GM12878 (cell line): ENCODE results near the gene DPEP1. TPM values are rescaled to one million over a fixed set of nuclear protein-coding genes. Genes with fewer than 3 reads are reported as not detected.

Experiments
- ATAC-seq: fragments of 200-7000 bp; cut with Tn5 transposase; 3 replicates; pipeline ENCODE4 v1.9.1; 2020; ENCODE audit warnings: mild to moderate bottlenecking, moderate library complexity
- BruUV-seq: library from RNA; stranded (reverse); fragments of 400-500 nt; replicated peaks from 2 replicates; lab custom pipeline; 2021; lab: Mats Ljungman, UMichigan
- CTCF ChIA-PET: fragments of 300-600 bp; sonication (Branson Sonifier 250); formaldehyde crosslinking; extraction: SDS; loops from one replicate; lab custom pipeline; 2021; ENCODE audit warnings: inconsistent platforms; lab: Yijun Ruan, JAX
- POLR2A ChIA-PET: fragments of 350-600 bp; formaldehyde crosslinking; extraction: SDS; loops from one replicate; lab custom pipeline; 2021; ENCODE audit warnings: inconsistent platforms; lab: Charles Lee
- RAD21 ChIA-PET: fragments of 300-600 bp; sonication (Branson Sonifier 250); formaldehyde crosslinking; loops from one replicate; lab custom pipeline; 2023; ENCODE audit warnings: antibody characterized with exemption; ENCODE audit not compliant: unreplicated experiment; lab: Charles Lee
- SMC1A ChIA-PET: fragments of 300-600 bp; sonication (Branson Sonifier 250); formaldehyde crosslinking; loops from one replicate; lab custom pipeline; 2023; ENCODE audit not compliant: unreplicated experiment, uncharacterized antibody; lab: Charles Lee
- DNase-seq: peaks from one replicate; pipeline ENCODE4 v3.0.0-alpha.2; 2011; ENCODE audit warnings: low read depth, low spot score
- FAIRE-seq: peaks from 3 replicates; lab custom pipeline; 2011; peaks lifted over from hg19 to GRCh38; lab: Jason Lieb, UNC
- H2AFZ ChIP-seq: 2 replicates; pipeline ENCODE4 v1.6.0; 2011; ENCODE audit warnings: low read depth, low read length, control low read depth; ENCODE audit not compliant: control insufficient read depth
- H3K27ac ChIP-seq: 2 replicates; pipeline ENCODE4 v1.5.1; 2011; ENCODE audit warnings: control low read depth; ENCODE audit not compliant: control insufficient read depth, insufficient read depth
- H3K27me3 ChIP-seq, 2 experiments: replicated peaks in 1 of 2; 2 replicates each; pipeline versions ENCODE4 v1.6.0 to v1.6.1; 2011; ENCODE audit warnings: low read length in 1 of 2; ENCODE audit not compliant: control insufficient read depth in 2 of 2, insufficient read depth in 2 of 2
- H3K36me3 ChIP-seq, 2 experiments: 2 replicates each; pipeline ENCODE4 v1.5.1; 2011; ENCODE audit warnings: low read length in 1 of 2; ENCODE audit not compliant: control insufficient read depth in 2 of 2, insufficient read depth in 2 of 2
- H3K4me1 ChIP-seq: 2 replicates; pipeline ENCODE4 v1.6.1; 2011; ENCODE audit warnings: mild to moderate bottlenecking, low read length, moderate library complexity, mixed read lengths; ENCODE audit not compliant: control insufficient read depth, insufficient read depth
- H3K4me2 ChIP-seq: 2 replicates; pipeline ENCODE4 v1.6.0; 2011; ENCODE audit warnings: control low read depth; ENCODE audit not compliant: control insufficient read depth, insufficient read depth
- H3K4me3 ChIP-seq: fragments of 200-600 bp; sonication (generic); 2 replicates; pipeline ENCODE4 v1.5.1; 2016
- H3K79me2 ChIP-seq: 2 replicates; pipeline ENCODE4 v1.6.0; 2011; ENCODE audit warnings: low read length; ENCODE audit not compliant: control insufficient read depth, insufficient read depth
- H3K9ac ChIP-seq: 2 replicates; pipeline ENCODE4 v1.8.0; 2011; ENCODE audit warnings: low read length, control low read depth, mixed read lengths; ENCODE audit not compliant: control insufficient read depth, insufficient read depth
- H3K9me3 ChIP-seq: replicated peaks from 3 replicates; pipeline ENCODE4 v1.5.1; 2011; ENCODE audit warnings: mild to moderate bottlenecking, low read length; ENCODE audit not compliant: control insufficient read depth, insufficient read depth
- H4K20me1 ChIP-seq: 2 replicates; pipeline ENCODE4 v1.6.0; 2011; ENCODE audit not compliant: control insufficient read depth, insufficient read depth
- CBFB ChIP-seq: IDR thresholded peaks from 2 replicates; pipeline ENCODE4 v1.6.1; 2016; ENCODE audit warnings: antibody characterized with exemption, low read depth
- CBX5 ChIP-seq: sonication (generic); IDR thresholded peaks from 2 replicates; pipeline ENCODE4 v1.6.1; 2016; ENCODE audit warnings: low read depth, moderate library complexity, mild to moderate bottlenecking, inconsistent platforms
- CREM ChIP-seq: IDR thresholded peaks from 2 replicates; pipeline ENCODE4 v1.6.1; 2014; ENCODE audit warnings: antibody characterized with exemption, low read depth
- E4F1 ChIP-seq: fragments of 450-650 bp; IDR thresholded peaks from 2 replicates; pipeline ENCODE4 v1.6.1; 2018; ENCODE audit warnings: borderline replicate concordance, mild to moderate bottlenecking; ENCODE audit not compliant: partially characterized antibody
- EED ChIP-seq: sonication (generic); IDR thresholded peaks from 2 replicates; pipeline ENCODE4 v1.6.1; 2016; ENCODE audit warnings: antibody characterized with exemption, low read depth
- EGR1 ChIP-seq, 2 experiments: IDR thresholded peaks; 1 replicate in 1 of 2; 2 replicates in 1 of 2; pipeline ENCODE4 v1.6.1; 2011 to 2012; ENCODE audit warnings: low read depth in 2 of 2, low read length in 2 of 2, borderline replicate concordance in 1 of 2, mild to moderate bottlenecking in 1 of 2, moderate library complexity in 1 of 2
- IKZF1 ChIP-seq: fragments of 450-650 bp; conservative IDR thresholded peaks from 2 replicates; pipeline ENCODE4 v1.6.1; 2017; ENCODE audit warnings: antibody characterized with exemption, mild to moderate bottlenecking
- JUND ChIP-seq: IDR thresholded peaks from 2 replicates; pipeline ENCODE4 v1.6.1; 2012; ENCODE audit warnings: low read depth, mild to moderate bottlenecking, low read length, improper control_type of control experiment, moderate library complexity
- MEF2A ChIP-seq: IDR thresholded peaks from 2 replicates; pipeline ENCODE4 v1.6.1; 2011; ENCODE audit warnings: low read depth, mild to moderate bottlenecking, low read length, moderate library complexity; ENCODE audit not compliant: insufficient read depth
- MXI1 ChIP-seq: fragments of 150-350 bp; IDR thresholded peaks from 2 replicates; pipeline ENCODE4 v1.6.1; 2011; ENCODE audit warnings: low read depth, mild to moderate bottlenecking, inconsistent platforms, low read length, improper control_type of control experiment
- POU2F2 ChIP-seq: IDR thresholded peaks from 3 replicates; pipeline ENCODE4 v1.6.1; 2011; ENCODE audit warnings: low read depth, mild to moderate bottlenecking, low read length, borderline replicate concordance
- RELA ChIP-seq: fragments of 450-650 bp; IDR thresholded peaks from 2 replicates; pipeline ENCODE4 v1.8.0; 2014; ENCODE audit warnings: borderline replicate concordance; ENCODE audit not compliant: partially characterized antibody
- SKIL ChIP-seq: fragments of 450-650 bp; IDR thresholded peaks from 2 replicates; pipeline ENCODE4 v1.6.1; 2017; ENCODE audit warnings: mild to moderate bottlenecking, low read depth, inconsistent platforms; ENCODE audit not compliant: poor library complexity, severe bottlenecking
- TARDBP ChIP-seq: IDR thresholded peaks from 2 replicates; pipeline ENCODE4 v1.6.1; 2016; ENCODE audit warnings: borderline replicate concordance
- TCF12 ChIP-seq: IDR thresholded peaks from 2 replicates; pipeline ENCODE4 v1.6.1; 2011; ENCODE audit warnings: low read depth, mild to moderate bottlenecking, low read length
- YY1 ChIP-seq: IDR thresholded peaks from 2 replicates; pipeline ENCODE4 v1.6.1; 2011; ENCODE audit warnings: low read depth, mild to moderate bottlenecking, low read length
- ZBED1 ChIP-seq: IDR thresholded peaks from 2 replicates; pipeline ENCODE4 v1.6.1; 2016; ENCODE audit warnings: borderline replicate concordance
- ZNF24 ChIP-seq: fragments of 450-650 bp; IDR thresholded peaks from 2 replicates; pipeline ENCODE4 v1.6.1; 2017; ENCODE audit warnings: antibody characterized with exemption, mild to moderate bottlenecking
- WGBS: methylation state at CpG from one replicate; pipeline ENCODE4 v1.1.6; 2016; ENCODE audit warnings: low lambda C conversion rate; ENCODE audit not compliant: insufficient replicate concordance, insufficient coverage; ENCODE audit errors: missing lambda C conversion rate; 5-methylcytosine and 5-hydroxymethylcytosine counted together
- in situ Hi-C: fragments of 300-500 bp; cut with MboI; formaldehyde crosslinking; loops from 9 replicates; pipeline ENCODE4 v1.14.3; 2018; ENCODE audit warnings: mixed read lengths
- intact Hi-C: fragments of 100-400 bp; cut with micrococcal nuclease; formaldehyde crosslinking; loops from one replicate; pipeline ENCODE4 v1.14.2; 2022; ENCODE audit not compliant: unreplicated experiment
- polyA plus RNA-seq, 11 experiments: library from polyadenylated mRNA; depleted of rRNA in 4 of 11; unstranded in 6 of 11; stranded (reverse) in 5 of 11; fragments of >200 nt; fragmentation: Nextera tagmentation in 4 of 11; fragmentation: Illumina TruSeq in 1 of 11; extraction: Ambion mirVana in 4 of 11; extraction: Trizol in 1 of 11; gene quantifications; 1 replicate in 1 of 11; 2 replicates in 10 of 11; pipeline versions ENCODE4 v1.2.1 to v1.2.3, GENCODE V29; 2011 to 2016; ENCODE audit warnings: inconsistent platforms in 2 of 11, missing spikeins in 2 of 11, low read depth in 1 of 11
- total RNA-seq, 4 experiments: library from RNA; depleted of rRNA in 3 of 4; stranded (reverse); fragments of >200 nt in 3 of 4; fragmentation: Illumina TruSeq in 1 of 4; extraction: Trizol in 1 of 4; gene quantifications; 2 replicates each; pipeline versions ENCODE4 v1.2.1 to v1.2.3, GENCODE V29; 2013 to 2021

DPEP1 gene
- total and polyA plus RNA-seq, 10 of the 15 experiments (the other 5 are each of a cell fraction or from before 2014, with no cell fraction given), result not detected

- TF ChIP-seq TCF12 (no peak), SKIL (no peak), RELA (no peak), CBX5 (no peak), IKZF1 (no peak)
Observed at GRCh38 chr16:89595330-89596060, 17.9 kb upstream of the DPEP1 start (continued).

- Histone ChIP-seq H3K9me3 (no peaks in the 10 kb centered on the region), H3K79me2 (no peaks in the 10 kb centered on the region), H3K27ac (no peak overlapping the region), H3K4me1 (no peaks in the 10 kb centered on the region), H4K20me1 (no peaks in the 10 kb centered on the region), H3K4me3 (no peak overlapping the region), H3K4me2 (no peak overlapping the region), H2AFZ (no peak overlapping the region), H3K36me3 (no peaks in the 10 kb centered on the region; a peak in 1 of 4 replicates), H3K27me3 (no peaks in the 10 kb centered on the region), H3K9ac (no peak overlapping the region)
- FAIRE-seq (no peak), ATAC-seq (no peak), DNase-seq (no peak)
- POLR2A ChIA-PET, result no interaction called here
- 61% methylated on average over 24 of the region's 25 CpGs for WGBS
- SMC1A ChIA-PET, result no interaction called here
- intact Hi-C loops (no loop called here), in situ Hi-C loops (no loop called here)
- BruUV-seq, result TSS peak; percentile 55
- CTCF ChIA-PET, result interaction anchor here (0.6 kb wide), 1 partner anchor 15 kb away, joined by 3 read pairs; no protein-coding TSS in a partner anchor
- RAD21 ChIA-PET, result no interaction called here
- no peak for TF ChIP-seq MEF2A
- no peak for TF ChIP-seq POU2F2
- TF ChIP-seq JUND, result no peak
- TF ChIP-seq CREM, result no peak
- TF ChIP-seq YY1, result no peak
- no peak for TF ChIP-seq ZNF24
- TF ChIP-seq EED, result no peak
- no peak for TF ChIP-seq MXI1
- TF ChIP-seq CBFB, result no peak
- no peak for TF ChIP-seq EGR1 (IDR thresholded peaks at IDR 0.05; ENCODE audit: borderline replicate concordance in 1 of 2, low read depth in 2 of 2, low read length in 2 of 2)
- no peak for TF ChIP-seq E4F1
- TF ChIP-seq RELA, result no peak
- TF ChIP-seq TARDBP, result no peak
- no peak for TF ChIP-seq ZBED1
Observed at GRCh38 chr16:89596061-89596689, 17.3 kb upstream of the DPEP1 start.
